ENCODE data around the gene TPST2. TPM values are rescaled to one million over a fixed set of nuclear protein-coding genes. Genes with fewer than 3 reads are reported as not detected.

The TPST2 gene
- total and polyA plus RNA-seq, 2 of the 4 experiments (the other 2 are of a cell fraction): 42.5 to 63.6 TPM

DNA sequence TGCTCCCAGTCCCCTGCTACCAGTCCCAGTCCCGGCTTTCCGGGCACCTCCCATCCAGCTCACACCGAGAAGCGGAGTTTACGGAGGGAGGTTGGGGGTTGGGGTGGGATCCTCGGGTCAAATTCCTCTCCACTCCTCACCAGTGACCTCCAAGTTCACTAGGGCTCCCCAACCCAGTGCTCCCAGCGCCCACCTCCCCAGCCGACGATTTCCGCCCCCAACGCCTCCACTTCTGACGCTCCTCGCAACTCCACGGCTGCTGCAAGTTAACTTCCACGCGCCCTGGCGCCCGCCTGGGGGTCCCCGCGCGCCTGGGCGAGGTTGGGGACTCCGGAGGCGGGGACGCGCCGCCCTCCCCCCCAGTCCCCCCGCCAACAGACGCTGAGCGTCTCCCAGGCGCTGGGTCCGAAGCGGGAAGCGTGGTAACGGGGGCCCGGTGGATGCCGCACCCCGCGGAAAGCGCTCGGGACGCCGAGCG is 526 bp downstream of the TPST2 start:
- dilution Hi-C loops (cut with HindIII; ENCODE audit: low sequenced_read_pairs, unreplicated experiment): no loop called here
- peak overlapping the region; percentile 18; the same call in 1 of the 2 replicates for H3K18ac ChIP-seq (ENCODE audit: low read depth, low read length)
- peak overlapping the region; percentile 33 for H3K27ac ChIP-seq (ENCODE audit: insufficient read depth, low read length)
- H2AK5ac ChIP-seq (ENCODE audit: low read depth, low read length): peak overlapping the region; percentile 71; the same call in 1 of the 2 replicates
- peak overlapping the region; percentile 73 for H3K14ac ChIP-seq (replicated peaks; ENCODE audit: low read depth, low read length)
- WGBS, 2 experiments (ENCODE audit: extremely low coverage in 2 of 2, insufficient read length in 1 of 2): 0% methylated on average over 11 of the region's 44 CpGs; no CpG with 5 or more reads in 1 of the 2 experiments
- H3K23ac ChIP-seq (ENCODE audit: low read depth, low read length): peak overlapping the region; percentile 78; the same call in 1 of the 2 replicates
- peaks cover 10% of the 10 kb centered on the region for H3K9me1 ChIP-seq (ENCODE audit: insufficient read depth, low read length)
- in situ Hi-C loops (cut with MboI; ENCODE audit: low sequenced_read_pairs): no loop called here
- peak overlapping the region; percentile 83 for H2AFZ ChIP-seq (replicated peaks; ENCODE audit: low read length, poor library complexity)
- ChIA-PET POLR2A (ENCODE audit: unreplicated experiment) (no interaction called here), CTCF (no interaction called here)
- peak overlapping the region; percentile 95 for H3K4me3 ChIP-seq (ENCODE audit: insufficient read depth, low read depth, low read length)
- H3K56ac ChIP-seq (ENCODE audit: extremely low read depth, insufficient read depth, low read length): 0 out of 2 replicates have a peak overlapping the region, but pooled peaks have one; percentile 38
- H4K5ac ChIP-seq (ENCODE audit: low read depth, low read length): no peak overlapping the region
- H2BK120ac ChIP-seq (ENCODE audit: low read depth, low read length): peak overlapping the region; percentile 49; the same call in 1 of the 2 replicates
- peak overlapping the region; percentile 97 for H2AK9ac ChIP-seq (replicated peaks; ENCODE audit: low read depth, low read length, poor library complexity)
- H2BK15ac ChIP-seq (ENCODE audit: low read depth, low read length): peak overlapping the region; percentile 65; the same call in 2 of the 3 replicates
- ATAC-seq (ENCODE audit: low read depth): peak; percentile 14; the same call in 1 of the 2 replicates
- peak overlapping the region; percentile 27 for H2BK5ac ChIP-seq (ENCODE audit: low read depth, low read length, poor library complexity, severe bottlenecking)
- TF ChIP-seq MAZ (IDR thresholded peaks at IDR 0.05; ENCODE audit: borderline replicate concordance, low read depth, low read length) (no peak), RFX5 (IDR thresholded peaks at IDR 0.05; ENCODE audit: low read depth, low read length) (no peak), MXI1 (IDR thresholded peaks at IDR 0.05; ENCODE audit: borderline replicate concordance, low read depth, low read length) (peak; percentile 43; the same call in 1 of the 2 replicates)
- H2BK20ac ChIP-seq (ENCODE audit: low read depth, low read length): no peak overlapping the region
- H4K91ac ChIP-seq (ENCODE audit: insufficient read depth, low read depth, low read length): peak overlapping the region; percentile 40; the same call in 1 of the 2 replicates
- peak overlapping the region; percentile 84 for H3K4ac ChIP-seq (ENCODE audit: low read depth, low read length)
- no peaks in the 10 kb centered on the region for H3K36me3 ChIP-seq (ENCODE audit: control insufficient read depth, insufficient read depth, low read length)
- intact Hi-C loops (cut with micrococcal nuclease): loop anchor here (5.0 kb wide), 1 partner anchor 77 kb away; the partner anchor contains the start of gene TFIP11
- H3K4me2 ChIP-seq (ENCODE audit: low read depth, low read length): peak overlapping the region; percentile 92
- BruUV-seq (replicated peaks): no TSS peak
- peaks cover 13% of the 10 kb centered on the region for H3K4me1 ChIP-seq (ENCODE audit: control insufficient read depth, insufficient read depth, low read length)
- H3K9me3 ChIP-seq (ENCODE audit: control insufficient read depth, insufficient read depth, low read length): no peaks in the 10 kb centered on the region
- peak overlapping the region; percentile 68 for H3K9ac ChIP-seq (ENCODE audit: low read depth, low read length)
- H4K8ac ChIP-seq (ENCODE audit: low read depth in 2 of 2, low read length in 2 of 2): peak overlapping the region; percentile 35 to 51; a peak in 2 of 4 replicates
- peaks cover 5% of the 10 kb centered on the region; the same call in 1 of the 2 replicates for H3K27me3 ChIP-seq (ENCODE audit: control insufficient read depth, insufficient read depth, low read length)
- H3K79me1 ChIP-seq (ENCODE audit: low read depth in 1 of 2, low read length in 2 of 2): peaks cover 24 to 46% of the 10 kb centered on the region in 2 experiments
- peaks cover 26% of the 10 kb centered on the region; the same call in 1 of the 2 replicates for H4K20me1 ChIP-seq (ENCODE audit: insufficient read depth, low read length)
- peak; percentile 12 for DNase-seq
